Measurements from ENCODE around the gene FAM117A. TPM values are rescaled to one million over a fixed set of nuclear protein-coding genes. Genes with fewer than 3 reads are reported as not detected.

The FAM117A gene
- polyA plus RNA-seq, 1 of the 3 experiments (the other 2 are of a cell fraction), result 7.8 TPM

GRCh38 chr17:49667854-49668253, 96.1 kb downstream of the FAM117A start:
- Histone ChIP-seq H3K9ac (no peak overlapping the region), H3K79me2 (ENCODE audit: insufficient read depth) (peaks cover 97% of the 10 kb centered on the region), H3K9me3 (no peaks in the 10 kb centered on the region), H3K27ac (ENCODE audit: low read depth in 2 of 2, low read length in 1 of 2) (no peak overlapping the region), H4K20me1 (ENCODE audit: insufficient read depth) (peaks cover 36% of the 10 kb centered on the region), H3K4me2 (no peak overlapping the region), H3K36me3 (replicated peaks in 1 of 2; ENCODE audit: control insufficient read depth in 1 of 2, insufficient read depth in 2 of 2, low read length in 1 of 2) (peaks cover 3 to 26% of the 10 kb centered on the region in 2 experiments), H3K4me3 (ENCODE audit: low read depth in 2 of 2, low read length in 1 of 2) (no peak overlapping the region), H3K9me2 (no peaks in the 10 kb centered on the region), H2AFZ (ENCODE audit: low read depth) (no peak overlapping the region), H3F3A (replicated peaks; ENCODE audit: insufficient read depth) (peaks cover 9% of the 10 kb centered on the region), H3K4me1 (ENCODE audit: control insufficient read depth in 1 of 2, insufficient read depth in 2 of 2, low read depth in 1 of 2, low read length in 1 of 2) (no peaks in the 10 kb centered on the region; a peak in 3 of 4 replicates), H3K27me3 (ENCODE audit: insufficient read depth) (no peaks in the 10 kb centered on the region)
- no peak for DNase-seq
- ChIA-PET CTCF (interaction anchor here (1.2 kb wide), 1 partner anchor 48 kb away, joined by 3 read pairs; no protein-coding TSS in a partner anchor), POLR2A (no interaction called here)
- TF ChIP-seq RAD21 (IDR thresholded peaks at IDR 0.05; ENCODE audit: low read length) (no peak), GATA2 (CRISPR knock-in tag; IDR thresholded peaks at IDR 0.05) (no peak), FOSL2 (IDR thresholded peaks at IDR 0.05; ENCODE audit: borderline replicate concordance, low read depth) (no peak), RCOR1 (IDR thresholded peaks at IDR 0.05; ENCODE audit: low read length) (no peak), IRF3 (IDR thresholded peaks at IDR 0.05; ENCODE audit: low read depth, low read length) (no peak), SIN3A (IDR thresholded peaks at IDR 0.05; ENCODE audit: borderline replicate concordance, low read depth, low read length) (no peak), USF2 (IDR thresholded peaks at IDR 0.05; ENCODE audit: borderline replicate concordance, low read depth, low read length) (no peak), ELF1 (IDR thresholded peaks at IDR 0.05) (no peak), EZH2phosphoT487 (IDR thresholded peaks at IDR 0.05; ENCODE audit: borderline replicate concordance, low read depth) (no peak), JUND (IDR thresholded peaks at IDR 0.05) (no peak), YY1 (IDR thresholded peaks at IDR 0.05; ENCODE audit: low read depth) (no peak), NFIC (IDR thresholded peaks at IDR 0.05; ENCODE audit: borderline replicate concordance) (no peak)
- 97% methylated on average over 2 of the region's 2 CpGs for WGBS (ENCODE audit: low lambda C conversion rate)

- peaks cover 3% of the 10 kb centered on the region for H3F3A ChIP-seq (replicated peaks; ENCODE audit: insufficient read depth)
- H3K36me3 ChIP-seq (replicated peaks in 1 of 2; ENCODE audit: control insufficient read depth in 1 of 2, insufficient read depth in 2 of 2, low read length in 1 of 2), result peaks cover 0 to 31% of the 10 kb centered on the region in 2 experiments
- no peak overlapping the region for H3K4me2 ChIP-seq
- H3K27me3 ChIP-seq (ENCODE audit: insufficient read depth), result no peaks in the 10 kb centered on the region
- H2AFZ ChIP-seq (ENCODE audit: low read depth), result no peak overlapping the region
- no peak for TF ChIP-seq NFIC (IDR thresholded peaks at IDR 0.05; ENCODE audit: borderline replicate concordance)
- TF ChIP-seq RFX5 (IDR thresholded peaks at IDR 0.05; ENCODE audit: low read length), result no peak
- TF ChIP-seq CTCF (IDR thresholded peaks at IDR 0.05), result no peak
- no peak for TF ChIP-seq GABPA (IDR thresholded peaks at IDR 0.05; ENCODE audit: low read depth)
- no peak for TF ChIP-seq TEAD4 (IDR thresholded peaks at IDR 0.05; ENCODE audit: borderline replicate concordance, insufficient read depth)
- no peak for TF ChIP-seq SMC3 (IDR thresholded peaks at IDR 0.05; ENCODE audit: low read depth, low read length)
- TF ChIP-seq MAX (IDR thresholded peaks at IDR 0.05; ENCODE audit: low read depth), result no peak
- TF ChIP-seq SIN3A (IDR thresholded peaks at IDR 0.05; ENCODE audit: borderline replicate concordance, low read depth, low read length), result no peak
- H3K9ac ChIP-seq, result no peak overlapping the region
- ChIA-PET CTCF (interaction anchor here (0.6 to 2.5 kb wide), 7 partner anchors 15 to 1655 kb away, joined by 3 to 12 read pairs (median 3); partner anchors contain the start of gene SLC35B1), POLR2A (no interaction called here)
- H3K4me3 ChIP-seq (ENCODE audit: low read depth in 2 of 2, low read length in 1 of 2), result no peak overlapping the region
- no peaks in the 10 kb centered on the region for H3K9me3 ChIP-seq
- H3K9me2 ChIP-seq, result no peaks in the 10 kb centered on the region
- peaks cover 12% of the 10 kb centered on the region; the same call in 1 of the 2 replicates for H4K20me1 ChIP-seq (ENCODE audit: insufficient read depth)
- H3K4me1 ChIP-seq (ENCODE audit: control insufficient read depth in 1 of 2, insufficient read depth in 2 of 2, low read depth in 1 of 2, low read length in 1 of 2), result no peaks in the 10 kb centered on the region; a peak in 1 of 4 replicates
- WGBS (ENCODE audit: low lambda C conversion rate), result 88% methylated on average over 3 of the region's 3 CpGs
- DNase-seq, result no peak
- peaks cover 97% of the 10 kb centered on the region for H3K79me2 ChIP-seq (ENCODE audit: insufficient read depth)
- H3K27ac ChIP-seq (ENCODE audit: low read depth in 2 of 2, low read length in 1 of 2), result no peak overlapping the region
Observed at GRCh38 chr17:49664706-49665211, 99.2 kb downstream of the FAM117A start.
